ENCODE measurements around the gene ZMYM5. TPM values are rescaled to one million over a fixed set of nuclear protein-coding genes. Genes with fewer than 3 reads are reported as not detected.
A peak's percentile ranks its signal among the peaks of the same experiment; 100 is the strongest.
"Not testable (repeated sequence)": the region's sequence is repeated elsewhere in the genome, so short reads cannot be mapped to it uniquely, and the experiment has no call there.

Gene ZMYM5
- total RNA-seq, 4 donors from 2014 or later, result 7.8 to 13.8 (median 10.2) TPM

DNA sequence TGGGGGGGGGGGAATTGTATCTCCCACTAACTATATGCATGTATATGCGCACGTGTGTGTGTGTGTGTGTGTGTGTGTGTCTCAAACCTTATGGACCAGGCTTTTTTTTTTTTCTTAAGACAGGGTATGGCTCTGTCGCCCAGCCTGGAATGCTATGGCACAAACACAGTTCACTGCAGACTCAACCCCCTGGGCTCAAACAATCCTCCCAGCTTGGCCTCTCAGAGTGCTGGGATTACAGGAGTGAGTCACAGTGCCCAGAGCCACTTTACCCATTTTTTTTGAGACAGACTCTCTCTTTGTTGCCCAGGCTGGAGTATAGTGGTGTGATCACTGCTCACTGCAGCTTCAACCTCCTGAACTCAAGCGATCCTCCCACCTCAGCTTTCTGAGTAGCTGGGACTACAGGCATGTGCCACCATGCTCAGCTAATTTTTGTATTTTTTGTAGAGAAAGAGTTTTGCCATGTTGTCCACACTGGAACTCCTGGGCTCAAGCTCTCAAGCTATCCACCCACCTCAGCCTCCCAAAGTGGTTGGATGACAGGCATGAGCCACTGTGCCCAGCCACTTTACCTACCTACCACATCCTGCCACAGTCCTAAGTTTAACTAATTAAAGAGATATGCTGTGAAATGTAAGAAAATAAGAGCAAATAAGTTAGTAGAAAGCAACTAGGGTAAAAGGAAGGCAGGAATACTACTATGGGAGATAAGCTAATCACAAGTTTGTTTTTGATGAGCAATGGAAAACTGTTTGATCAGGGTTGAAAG, 2.4 kb downstream of the ZMYM5 start:
- Histone ChIP-seq H3K27me3 (no peaks in the 10 kb centered on the region), H3K4me3 (peak overlapping the region in 3 of 4 donors; percentile 72 to 82 (median 80)), H3K36me3 (no peaks in the 10 kb centered on the region), H3K4me1 (peaks cover 16 to 17% of the 10 kb centered on the region in 2 donors), H3K9me3 (no peaks in the 10 kb centered on the region), H3K27ac (peak overlapping the region; percentile 89 to 98 (median 92))
- intact Hi-C loops (cut with DNase I; ENCODE audit: low total_unique reads), result no loop called here
- ATAC-seq, result no peak
- TF ChIP-seq, protein P1, sequence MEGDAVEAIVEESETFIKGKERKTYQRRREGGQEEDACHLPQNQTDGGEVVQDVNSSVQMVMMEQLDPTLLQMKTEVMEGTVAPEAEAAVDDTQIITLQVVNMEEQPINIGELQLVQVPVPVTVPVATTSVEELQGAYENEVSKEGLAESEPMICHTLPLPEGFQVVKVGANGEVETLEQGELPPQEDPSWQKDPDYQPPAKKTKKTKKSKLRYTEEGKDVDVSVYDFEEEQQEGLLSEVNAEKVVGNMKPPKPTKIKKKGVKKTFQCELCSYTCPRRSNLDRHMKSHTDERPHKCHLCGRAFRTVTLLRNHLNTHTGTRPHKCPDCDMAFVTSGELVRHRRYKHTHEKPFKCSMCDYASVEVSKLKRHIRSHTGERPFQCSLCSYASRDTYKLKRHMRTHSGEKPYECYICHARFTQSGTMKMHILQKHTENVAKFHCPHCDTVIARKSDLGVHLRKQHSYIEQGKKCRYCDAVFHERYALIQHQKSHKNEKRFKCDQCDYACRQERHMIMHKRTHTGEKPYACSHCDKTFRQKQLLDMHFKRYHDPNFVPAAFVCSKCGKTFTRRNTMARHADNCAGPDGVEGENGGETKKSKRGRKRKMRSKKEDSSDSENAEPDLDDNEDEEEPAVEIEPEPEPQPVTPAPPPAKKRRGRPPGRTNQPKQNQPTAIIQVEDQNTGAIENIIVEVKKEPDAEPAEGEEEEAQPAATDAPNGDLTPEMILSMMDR (IDR thresholded peaks at IDR 0.05 in 4 of 5, conservative IDR thresholded peaks at IDR 0.05 in 1 of 5), result no peak
- TF ChIP-seq POLR2A (IDR thresholded peaks at IDR 0.05), result no peak
- DNase-seq, result no peak
- in situ Hi-C loops (cut with MboI; ENCODE audit: low sequenced_read_pairs in 4 of 4), result loop anchor here in 2 of 4 donors (10.0 to 25.0 kb wide), 4 partner anchors 86 to 226 kb away; partner anchors contain the start of genes MPHOSPH8 (in 2 of the 2) and ZMYM2 (in 1 of the 2)

DNA sequence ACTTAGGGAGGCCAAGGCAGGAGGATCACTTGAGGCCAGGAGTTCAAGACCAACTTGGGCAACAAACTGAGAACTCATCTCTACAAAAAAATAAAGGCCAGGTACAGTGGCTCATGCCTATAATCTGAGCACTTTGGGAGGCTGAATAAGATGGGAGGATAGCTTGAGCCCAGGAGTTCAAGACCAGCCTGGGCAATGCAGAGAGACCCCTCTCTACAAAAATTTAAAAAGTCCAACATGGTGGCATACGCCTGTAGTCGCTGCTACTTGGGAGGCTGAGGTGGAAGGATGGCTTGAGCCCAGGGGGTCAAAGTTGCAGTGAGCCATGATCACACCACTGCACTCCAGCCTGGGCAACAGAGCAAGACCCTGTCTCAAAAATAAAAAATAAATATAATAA, 5.8 kb downstream of the ZMYM5 start:
- H3K27ac ChIP-seq; DNase-seq; H3K27me3 ChIP-seq; H3K9me3 ChIP-seq; intact Hi-C loops (cut with DNase I; ENCODE audit: low total_unique reads); H3K36me3 ChIP-seq; H3K4me3 ChIP-seq; ATAC-seq: not testable (repeated sequence)
- in situ Hi-C loops (cut with MboI; ENCODE audit: low sequenced_read_pairs in 4 of 4), result loop anchor here in 1 of 4 donors (25.0 kb wide), 1 partner anchor 105 kb away; the partner anchor contains the start of gene ZMYM2
- H3K4me1 ChIP-seq, result peaks cover 16 to 17% of the 10 kb centered on the region in 2 donors

DNA sequence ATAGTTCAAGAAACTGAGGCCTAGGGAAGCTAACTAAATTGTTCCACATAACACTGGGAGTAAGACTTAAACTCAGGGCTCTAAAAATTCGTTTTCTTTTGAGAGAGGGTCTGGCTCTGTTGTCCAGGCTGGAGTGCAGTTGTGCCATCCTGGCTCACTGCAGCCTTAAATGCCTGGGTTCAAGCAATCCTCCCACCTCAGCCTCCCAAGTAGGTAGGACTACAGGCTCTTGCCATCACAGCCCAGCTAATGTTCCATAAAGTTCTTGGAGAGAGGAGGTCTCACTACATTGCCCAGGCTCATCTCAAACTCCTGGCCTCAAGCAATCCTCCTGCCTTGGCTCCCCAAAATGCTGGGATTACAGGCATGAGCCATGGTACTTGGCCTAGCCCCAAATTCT, 10.7 kb downstream of the ZMYM5 start:
- in situ Hi-C loops (cut with MboI; ENCODE audit: low sequenced_read_pairs in 4 of 4), result loop anchor here in 1 of 4 donors (25.0 kb wide), 1 partner anchor 110 kb away; the partner anchor contains the start of gene ZMYM2
- H3K36me3 ChIP-seq, result peaks cover 0 to 22% of the 10 kb centered on the region in 2 donors
- intact Hi-C loops (cut with DNase I; ENCODE audit: low total_unique reads), result no loop called here
- H3K4me3 ChIP-seq, result no peak overlapping the region
- no peak for TF ChIP-seq POLR2A (IDR thresholded peaks at IDR 0.05)
- TF ChIP-seq, protein P1 (IDR thresholded peaks at IDR 0.05 in 4 of 5, conservative IDR thresholded peaks at IDR 0.05 in 1 of 5), result no peak
- H3K27ac ChIP-seq, result no peak overlapping the region
- H3K27me3 ChIP-seq, result no peaks in the 10 kb centered on the region
- no peak for ATAC-seq
- DNase-seq, result no peak
- H3K4me1 ChIP-seq, result no peaks in the 10 kb centered on the region
- H3K9me3 ChIP-seq, result no peaks in the 10 kb centered on the region

DNA sequence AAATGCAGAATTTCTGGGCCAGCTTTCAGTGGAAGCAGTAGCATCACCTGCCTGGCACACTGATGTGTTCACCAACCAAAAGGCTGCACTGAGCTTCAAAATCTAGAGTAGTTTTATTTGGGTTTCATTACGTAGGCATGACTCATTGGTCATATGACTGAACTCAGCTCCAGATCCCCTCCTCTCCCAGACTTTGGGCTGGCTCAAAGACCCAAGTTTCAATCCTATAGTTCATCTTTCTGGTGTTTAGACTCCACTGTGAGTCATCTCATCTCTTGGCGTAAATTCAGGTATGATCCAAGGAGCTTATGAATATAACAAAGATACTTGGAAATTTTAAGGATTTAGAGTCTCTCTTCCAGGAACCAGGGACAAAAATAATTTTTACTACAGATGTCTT, 17.7 kb downstream of the ZMYM5 start:
- Histone ChIP-seq H3K4me1 (peaks cover 7 to 8% of the 10 kb centered on the region in 2 donors), H3K27ac (peak overlapping the region in 1 of 4 donors; percentile 42), H3K4me3 (no peak overlapping the region), H3K36me3 (peaks cover 0 to 12% of the 10 kb centered on the region in 2 donors), H3K27me3 (no peaks in the 10 kb centered on the region), H3K9me3 (no peaks in the 10 kb centered on the region)
- TF ChIP-seq, protein P1 (IDR thresholded peaks at IDR 0.05 in 4 of 5, conservative IDR thresholded peaks at IDR 0.05 in 1 of 5), result no peak
- no peak for TF ChIP-seq POLR2A (IDR thresholded peaks at IDR 0.05)
- intact Hi-C loops (cut with DNase I; ENCODE audit: low total_unique reads), result no loop called here
- in situ Hi-C loops (cut with MboI; ENCODE audit: low sequenced_read_pairs in 4 of 4), result no loop called here
- no peak for ATAC-seq
- no peak for DNase-seq

DNA sequence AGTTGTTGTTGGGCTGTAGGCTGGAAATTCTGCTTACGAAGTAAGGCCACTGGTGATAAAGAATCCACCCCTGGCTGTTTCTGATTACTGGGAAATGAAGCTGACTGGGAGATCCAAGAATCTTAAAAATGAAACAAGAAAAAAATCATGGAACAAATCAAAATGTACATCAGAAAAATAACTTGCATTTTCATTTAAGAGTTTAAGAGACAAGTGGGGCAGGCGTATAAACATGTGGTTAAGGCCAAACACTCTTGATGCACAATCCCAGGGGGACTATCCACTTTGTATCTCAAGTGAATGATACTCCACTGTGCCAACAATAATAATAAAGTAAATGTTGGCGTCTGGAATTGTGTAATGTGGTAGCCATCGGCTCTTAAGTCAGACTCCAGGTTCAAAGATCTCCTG, 24.6 kb downstream of the ZMYM5 start:
- Histone ChIP-seq H3K36me3 (peaks cover 3 to 38% of the 10 kb centered on the region in 2 donors), H3K4me1 (peaks cover 0 to 6% of the 10 kb centered on the region in 2 donors), H3K27me3 (no peaks in the 10 kb centered on the region), H3K27ac (no peak overlapping the region), H3K9me3 (no peaks in the 10 kb centered on the region), H3K4me3 (no peak overlapping the region)
- ATAC-seq (no peak), DNase-seq (no peak)
- TF ChIP-seq POLR2A (IDR thresholded peaks at IDR 0.05), result no peak
- TF ChIP-seq, protein P1 (IDR thresholded peaks at IDR 0.05 in 4 of 5, conservative IDR thresholded peaks at IDR 0.05 in 1 of 5), result no peak
- in situ Hi-C loops (cut with MboI; ENCODE audit: low sequenced_read_pairs in 4 of 4) (no loop called here), intact Hi-C loops (cut with DNase I; ENCODE audit: low total_unique reads) (no loop called here)

Measured in gastrocnemius medialis (tissue), 4 donors.